RWPE2 (cell line): ENCODE measurements around the gene NUBPL.
"Not testable (repeated sequence)": the region's sequence is repeated elsewhere in the genome, so short reads cannot be mapped to it uniquely, and the experiment has no call there.

Experiments
- ATAC-seq: fragments of 200-7000 bp; cut with Tn5 transposase; 3 replicates; pipeline ENCODE4 v1.9.1; 2021; ENCODE audit warnings: low read depth
- DNase-seq: peaks from one replicate; pipeline ENCODE4 v3.0.0-alpha.2; 2020; ENCODE audit warnings: low spot score
- H3K27ac ChIP-seq: fragments of 450-650 bp; 2 replicates; pipeline ENCODE4 v1.5.1; 2017; ENCODE audit warnings: mild to moderate bottlenecking; ENCODE audit not compliant: poor library complexity, severe bottlenecking
- H3K27me3 ChIP-seq: fragments of 250-450 bp; sonication (Bioruptor Pico); 2 replicates; pipeline ENCODE4 v1.5.1; 2021; ENCODE audit warnings: mild to moderate bottlenecking, moderate library complexity; ENCODE audit not compliant: insufficient read depth, poor library complexity, severe bottlenecking
- H3K36me3 ChIP-seq: fragments of 250-450 bp; sonication (Bioruptor Pico); 2 replicates; pipeline ENCODE4 v1.5.1; 2020; ENCODE audit warnings: low read depth, mild to moderate bottlenecking, moderate library complexity
- H3K4me1 ChIP-seq: fragments of 250-450 bp; sonication (Bioruptor Pico); 2 replicates; pipeline ENCODE4 v1.5.1; 2021; ENCODE audit warnings: mild to moderate bottlenecking, moderate library complexity; ENCODE audit not compliant: insufficient read depth, poor library complexity, severe bottlenecking
- H3K4me3 ChIP-seq: fragments of 250-450 bp; sonication (Bioruptor Pico); 2 replicates; pipeline ENCODE4 v1.5.1; 2021; ENCODE audit warnings: mild to moderate bottlenecking, moderate library complexity; ENCODE audit not compliant: severe bottlenecking
- H3K9me3 ChIP-seq: fragments of 250-450 bp; sonication (Bioruptor Pico); 2 replicates; pipeline ENCODE4 v1.5.1; 2021; ENCODE audit warnings: mild to moderate bottlenecking, moderate library complexity; ENCODE audit not compliant: severe bottlenecking
- CTCF ChIP-seq: fragments of 450-650 bp; IDR thresholded peaks from one replicate; pipeline ENCODE4 v1.5.1; 2017; ENCODE audit warnings: mild to moderate bottlenecking, moderate library complexity; ENCODE audit not compliant: poor library complexity, severe bottlenecking

Gene NUBPL

GRCh38 chr14:31837031-31837430 is 275.8 kb downstream of the NUBPL start:
- H3K27ac ChIP-seq: no peak overlapping the region
- no peaks in the 10 kb centered on the region for H3K36me3 ChIP-seq
- DNase-seq: no peak
- H3K4me1 ChIP-seq: peaks cover 4% of the 10 kb centered on the region
- no peaks in the 10 kb centered on the region for H3K9me3 ChIP-seq
- no peak for TF ChIP-seq CTCF
- H3K4me3 ChIP-seq: no peak overlapping the region
- ATAC-seq: no peak
- no peaks in the 10 kb centered on the region for H3K27me3 ChIP-seq

- peak; percentile 23; the same call in 1 of the 3 replicates for ATAC-seq
- H3K27ac ChIP-seq: no peak overlapping the region
- H3K4me1 ChIP-seq: no peaks in the 10 kb centered on the region
- no peak overlapping the region for H3K4me3 ChIP-seq
- no peaks in the 10 kb centered on the region for H3K9me3 ChIP-seq
- no peak for TF ChIP-seq CTCF
- H3K36me3 ChIP-seq: no peaks in the 10 kb centered on the region; the same call in 1 of the 2 replicates
- no peaks in the 10 kb centered on the region for H3K27me3 ChIP-seq
- DNase-seq: no peak
Measured at GRCh38 chr14:31842899-31843298, 281.7 kb downstream of the NUBPL start.

GRCh38 chr14:31843361-31844091 is 282.3 kb downstream of the NUBPL start:
- TF ChIP-seq CTCF: no peak
- no peaks in the 10 kb centered on the region; the same call in 1 of the 2 replicates for H3K36me3 ChIP-seq
- no peak overlapping the region for H3K4me3 ChIP-seq
- no peaks in the 10 kb centered on the region for H3K9me3 ChIP-seq
- DNase-seq (no peak), ATAC-seq (peak; percentile 54; the same call in 2 of the 3 replicates)
- no peak overlapping the region for H3K27ac ChIP-seq
- H3K4me1 ChIP-seq: no peaks in the 10 kb centered on the region
- no peaks in the 10 kb centered on the region for H3K27me3 ChIP-seq

- no peak for ATAC-seq
- no peak overlapping the region for H3K27ac ChIP-seq
- no peaks in the 10 kb centered on the region for H3K27me3 ChIP-seq
- no peaks in the 10 kb centered on the region for H3K9me3 ChIP-seq
- no peak overlapping the region for H3K4me3 ChIP-seq
- H3K4me1 ChIP-seq: no peaks in the 10 kb centered on the region
- no peak for TF ChIP-seq CTCF
- no peaks in the 10 kb centered on the region for H3K36me3 ChIP-seq
- DNase-seq: no peak
Measured at GRCh38 chr14:31854508-31855075, 293.4 kb downstream of the NUBPL start.

GRCh38 chr14:31855262-31855661 is 294.1 kb downstream of the NUBPL start:
- no peak overlapping the region for H3K27ac ChIP-seq
- H3K27me3 ChIP-seq: no peaks in the 10 kb centered on the region
- no peaks in the 10 kb centered on the region for H3K9me3 ChIP-seq
- no peak overlapping the region for H3K4me3 ChIP-seq
- no peaks in the 10 kb centered on the region for H3K36me3 ChIP-seq
- ATAC-seq (no peak), DNase-seq (no peak)
- no peak for TF ChIP-seq CTCF
- no peaks in the 10 kb centered on the region for H3K4me1 ChIP-seq

GRCh38 chr14:31856003-31856402 is 294.8 kb downstream of the NUBPL start:
- not testable (repeated sequence) for H3K36me3 ChIP-seq, H3K4me3 ChIP-seq, DNase-seq, H3K27ac ChIP-seq, H3K4me1 ChIP-seq, H3K9me3 ChIP-seq, ATAC-seq, H3K27me3 ChIP-seq
